Panc1 (cell line): ENCODE data around the gene ADARB2. TPM values are rescaled to one million over a fixed set of nuclear protein-coding genes. Genes with fewer than 3 reads are reported as not detected.

Experiments used
- ATAC-seq: fragments of 200-7000 bp; cut with Tn5 transposase; 2 replicates; pipeline ENCODE4 v1.9.1; 2020; ENCODE audit warnings: mild to moderate bottlenecking, moderate library complexity
- BruUV-seq: library from RNA; stranded (reverse); fragments of 400-500 nt; replicated peaks from 2 replicates; lab custom pipeline; 2021; lab: Mats Ljungman, UMichigan
- CTCF ChIA-PET: fragments of 300-600 bp; sonication (Branson Sonifier 250); formaldehyde crosslinking; loops from one replicate; lab custom pipeline; 2022; ENCODE audit warnings: antibody characterized with exemption; lab: Charles Lee
- POLR2A ChIA-PET: fragments of 300-600 bp; sonication (Branson Sonifier 250); formaldehyde crosslinking; loops from one replicate; lab custom pipeline; 2022; ENCODE audit warnings: antibody characterized with exemption; lab: Charles Lee
- DNase-seq: peaks from one replicate; pipeline ENCODE4 v3.0.0-alpha.2; 2010; ENCODE audit warnings: low read depth, low spot score
- H3K27ac ChIP-seq: 2 replicates; pipeline ENCODE4 v1.5.1; 2011; ENCODE audit warnings: mild to moderate bottlenecking, low read length, inconsistent platforms
- H3K27me3 ChIP-seq: fragments of 200-500 bp; sonication (Bioruptor generic); 2 replicates; pipeline ENCODE4 v1.6.0; 2014; ENCODE audit warnings: low read length, inconsistent platforms; ENCODE audit not compliant: control insufficient read depth, insufficient read depth
- H3K36me3 ChIP-seq: fragments of 200-500 bp; sonication (Bioruptor generic); 2 replicates; pipeline ENCODE4 v1.5.1; 2014; ENCODE audit warnings: inconsistent platforms, mild to moderate bottlenecking, low read length, moderate library complexity; ENCODE audit not compliant: control insufficient read depth, insufficient read depth
- H3K4me1 ChIP-seq: 2 replicates; pipeline ENCODE4 v1.5.1; 2011; ENCODE audit warnings: inconsistent platforms, mild to moderate bottlenecking, low read length, moderate library complexity; ENCODE audit not compliant: control insufficient read depth, insufficient read depth
- H3K4me3 ChIP-seq, 2 experiments: 2 replicates each; pipeline ENCODE4 v1.5.1; 2011 to 2012; ENCODE audit warnings: low read depth in 2 of 2, low read length in 2 of 2, mild to moderate bottlenecking in 2 of 2, inconsistent platforms in 1 of 2, moderate library complexity in 1 of 2
- H3K9me3 ChIP-seq: fragments of 200-500 bp; sonication (Bioruptor generic); 2 replicates; pipeline ENCODE4 v1.5.1; 2014; ENCODE audit warnings: low read depth, mild to moderate bottlenecking, inconsistent platforms, low read length, moderate library complexity; ENCODE audit not compliant: control insufficient read depth, insufficient read depth
- CTCF ChIP-seq: fragments of 450-650 bp; IDR thresholded peaks from 2 replicates; pipeline ENCODE4 v1.5.1; 2017; ENCODE audit warnings: mild to moderate bottlenecking
- POLR2AphosphoS5 ChIP-seq: IDR thresholded peaks from 2 replicates; pipeline ENCODE4 v1.6.1; 2012; ENCODE audit warnings: mild to moderate bottlenecking, low read depth, low read length, moderate library complexity
- REST ChIP-seq, 2 experiments: IDR thresholded peaks; 2 replicates each; pipeline ENCODE4 v1.6.1; 2011 to 2012; ENCODE audit warnings: low read depth in 2 of 2, control low read depth in 1 of 2, low read length in 1 of 2, mild to moderate bottlenecking in 1 of 2, moderate library complexity in 1 of 2; ENCODE audit not compliant: insufficient read depth in 1 of 2
- SIN3A ChIP-seq: IDR thresholded peaks from 2 replicates; pipeline ENCODE4 v1.6.1; 2012; ENCODE audit warnings: low read depth, mild to moderate bottlenecking, low read length, moderate library complexity, borderline replicate concordance; ENCODE audit not compliant: insufficient read depth
- TCF7L2 ChIP-seq: IDR thresholded peaks from 2 replicates; pipeline ENCODE4 v1.6.1; 2011; ENCODE audit warnings: mild to moderate bottlenecking, low read depth, low read length, inconsistent platforms
- in situ Hi-C: cut with HindIII; loops from 2 replicates; pipeline ENCODE4 v1.10.0; 2016; ENCODE audit warnings: low sequenced_read_pairs, low pct_unique_long_range_greater_than_20kb
- intact Hi-C: fragments of 100-400 bp; cut with micrococcal nuclease; formaldehyde crosslinking; loops from one replicate; pipeline ENCODE4 v1.10.0; 2022; ENCODE audit not compliant: unreplicated experiment
- total RNA-seq: library from RNA; stranded (reverse); gene quantifications from one replicate; pipeline ENCODE4 v1.2.1, GENCODE V29; 2021; ENCODE audit not compliant: unreplicated experiment

The ADARB2 gene
- total RNA-seq, 1 experiment from 2014 or later = 0.31 TPM

- intact Hi-C loops = no loop called here
- Histone ChIP-seq H3K27ac (no peak overlapping the region), H3K4me1 (no peaks in the 10 kb centered on the region), H3K36me3 (no peaks in the 10 kb centered on the region), H3K27me3 (no peaks in the 10 kb centered on the region), H3K9me3 (no peaks in the 10 kb centered on the region), H3K4me3 (no peak overlapping the region)
- ATAC-seq (no peak), DNase-seq (no peak)
- ChIA-PET CTCF (no interaction called here), POLR2A (no interaction called here)
- in situ Hi-C loops = no loop called here
- TF ChIP-seq CTCF (no peak), REST (IDR thresholded peaks at IDR 0.05; ENCODE audit: insufficient read depth in 1 of 2, low read depth in 2 of 2, low read length in 1 of 2) (no peak), SIN3A (no peak)
- BruUV-seq = no TSS peak
Observed at GRCh38 chr10:1670541-1671365, 66.6 kb downstream of the ADARB2 start.

- Histone ChIP-seq H3K4me1 (no peaks in the 10 kb centered on the region), H3K9me3 (no peaks in the 10 kb centered on the region), H3K27me3 (no peaks in the 10 kb centered on the region), H3K27ac (no peak overlapping the region), H3K4me3 (no peak overlapping the region), H3K36me3 (no peaks in the 10 kb centered on the region)
- ChIA-PET POLR2A (no interaction called here), CTCF (no interaction called here)
- no peak for DNase-seq
- in situ Hi-C loops (no loop called here), intact Hi-C loops (no loop called here)
- no TSS peak for BruUV-seq
- no peak for ATAC-seq
- TF ChIP-seq REST (IDR thresholded peaks at IDR 0.05; ENCODE audit: insufficient read depth in 1 of 2, low read depth in 2 of 2, low read length in 1 of 2) = no peak
- no peak for TF ChIP-seq POLR2AphosphoS5
- TF ChIP-seq CTCF = no peak
- TF ChIP-seq TCF7L2 = no peak
- TF ChIP-seq SIN3A = no peak
Observed at GRCh38 chr10:1669433-1669832, 67.9 kb downstream of the ADARB2 start.
